22Rv1 (cell line): ENCODE data around the gene SELENOW.

Experiments
- CTCF ChIP-seq: fragments of 450-650 bp; IDR thresholded peaks from 2 replicates; pipeline ENCODE4 v1.5.1; 2017; ENCODE audit warnings: mild to moderate bottlenecking
- ZFX ChIP-seq: fragments of 450-650 bp; IDR thresholded peaks from 2 replicates; pipeline ENCODE4 v1.6.1; 2017; ENCODE audit warnings: antibody characterized with exemption, borderline replicate concordance

- no peak for TF ChIP-seq CTCF
- no peak for TF ChIP-seq ZFX
Measured at GRCh38 chr19:47798904-47799266, 20.4 kb downstream of the SELENOW start.
